Endothelial cell of umbilical vein (primary cell): ENCODE measurements around the gene CRTC1.

Source experiments
- CTCF ChIP-seq, 2 donors: IDR thresholded peaks; 1 replicate in 1 of 2; 2 replicates in 1 of 2; pipeline ENCODE4 v1.5.1; 2011; ENCODE audit warnings: low read length in 2 of 2, mild to moderate bottlenecking in 2 of 2, moderate library complexity in 2 of 2, control low read depth in 1 of 2, inconsistent platforms in 1 of 2, low read depth in 1 of 2; ENCODE audit not compliant: insufficient read depth in 1 of 2; ENCODE audit errors: extremely low read depth in 1 of 2
- EZH2 ChIP-seq: IDR thresholded peaks from 2 replicates; pipeline ENCODE4 v1.6.1; 2012; ENCODE audit warnings: borderline replicate concordance, low read depth, mild to moderate bottlenecking, moderate library complexity, low read length, inconsistent platforms; ENCODE audit not compliant: severe bottlenecking
- FOS ChIP-seq: IDR thresholded peaks from 2 replicates; pipeline ENCODE4 v1.6.1; 2011; ENCODE audit warnings: mild to moderate bottlenecking, low read length, moderate library complexity, borderline replicate concordance; ENCODE audit not compliant: insufficient read depth
- MAX ChIP-seq: IDR thresholded peaks from 2 replicates; pipeline ENCODE4 v1.6.1; 2011; ENCODE audit not compliant: insufficient read depth, insufficient read length
- POLR2A ChIP-seq: IDR thresholded peaks from 2 replicates; pipeline ENCODE4 v1.6.1; 2012; ENCODE audit warnings: low read depth, mild to moderate bottlenecking, control low read depth, low read length

GRCh38 chr19:18795540-18795939 lies 112.1 kb downstream of the CRTC1 start:
- no peak for TF ChIP-seq CTCF (IDR thresholded peaks at IDR 0.05; ENCODE audit: extremely low read depth in 1 of 2, insufficient read depth in 1 of 2, low read depth in 1 of 2, low read length in 2 of 2)
- no peak for TF ChIP-seq EZH2
- no peak for TF ChIP-seq POLR2A
- TF ChIP-seq MAX = no peak
- TF ChIP-seq FOS = no peak
